ENCODE results near the gene MKNK1.
"Not testable (repeated sequence)": the region's sequence is repeated elsewhere in the genome, so short reads cannot be mapped to it uniquely, and the experiment has no call there.

The MKNK1 gene

DNA sequence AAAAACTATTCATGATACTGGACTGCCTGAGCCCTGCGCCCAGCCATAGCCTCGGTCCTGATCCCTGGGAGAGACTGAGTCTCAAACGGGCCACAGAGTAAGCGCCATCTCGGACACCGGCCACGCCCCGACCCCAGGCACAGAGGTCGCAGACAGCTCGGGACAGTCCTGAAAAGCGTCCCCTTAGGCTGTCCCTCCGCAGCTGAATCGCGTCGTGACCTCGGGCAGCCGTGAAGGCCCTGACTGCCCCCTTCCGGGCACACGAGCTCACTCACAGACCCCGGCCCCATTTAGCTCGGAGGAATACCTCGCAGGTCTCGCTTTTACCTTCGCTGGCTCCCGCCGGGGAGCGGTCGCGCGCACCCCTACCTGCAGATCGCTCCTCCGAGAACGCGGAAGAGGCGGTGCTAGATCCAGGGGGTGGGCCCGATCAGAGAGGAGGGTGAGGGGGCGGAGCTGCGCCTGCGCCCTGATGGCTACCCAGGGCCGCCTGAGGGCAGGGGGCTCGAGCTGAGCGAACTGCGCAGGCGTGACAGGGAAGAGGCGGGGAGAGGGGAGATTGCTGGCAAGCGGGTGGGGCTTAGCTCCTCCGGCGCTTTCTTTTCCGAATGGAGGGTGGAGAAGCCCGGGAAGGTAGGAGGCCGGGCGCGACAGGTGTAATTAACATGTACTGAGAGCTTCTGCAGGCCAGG is at the start of gene MKNK1:
Gene MKNK1, minus strand, starts transcription at position 411 of the 692 bp plus-strand sequence. CDS start 20,941 bp downstream, outside the sequence.
- H3K4me3 ChIP-seq (replicated peaks; ENCODE audit: low read depth, low read length), result peak within 1 kb of the TSS; percentile 72
- DNase-seq (ENCODE audit: extremely low read depth, low read depth), result peak; percentile 74
- TF ChIP-seq, protein P1, sequence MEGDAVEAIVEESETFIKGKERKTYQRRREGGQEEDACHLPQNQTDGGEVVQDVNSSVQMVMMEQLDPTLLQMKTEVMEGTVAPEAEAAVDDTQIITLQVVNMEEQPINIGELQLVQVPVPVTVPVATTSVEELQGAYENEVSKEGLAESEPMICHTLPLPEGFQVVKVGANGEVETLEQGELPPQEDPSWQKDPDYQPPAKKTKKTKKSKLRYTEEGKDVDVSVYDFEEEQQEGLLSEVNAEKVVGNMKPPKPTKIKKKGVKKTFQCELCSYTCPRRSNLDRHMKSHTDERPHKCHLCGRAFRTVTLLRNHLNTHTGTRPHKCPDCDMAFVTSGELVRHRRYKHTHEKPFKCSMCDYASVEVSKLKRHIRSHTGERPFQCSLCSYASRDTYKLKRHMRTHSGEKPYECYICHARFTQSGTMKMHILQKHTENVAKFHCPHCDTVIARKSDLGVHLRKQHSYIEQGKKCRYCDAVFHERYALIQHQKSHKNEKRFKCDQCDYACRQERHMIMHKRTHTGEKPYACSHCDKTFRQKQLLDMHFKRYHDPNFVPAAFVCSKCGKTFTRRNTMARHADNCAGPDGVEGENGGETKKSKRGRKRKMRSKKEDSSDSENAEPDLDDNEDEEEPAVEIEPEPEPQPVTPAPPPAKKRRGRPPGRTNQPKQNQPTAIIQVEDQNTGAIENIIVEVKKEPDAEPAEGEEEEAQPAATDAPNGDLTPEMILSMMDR (IDR thresholded peaks at IDR 0.05; ENCODE audit: low read depth, low read length, missing control alignments), result peak; percentile 20

DNA sequence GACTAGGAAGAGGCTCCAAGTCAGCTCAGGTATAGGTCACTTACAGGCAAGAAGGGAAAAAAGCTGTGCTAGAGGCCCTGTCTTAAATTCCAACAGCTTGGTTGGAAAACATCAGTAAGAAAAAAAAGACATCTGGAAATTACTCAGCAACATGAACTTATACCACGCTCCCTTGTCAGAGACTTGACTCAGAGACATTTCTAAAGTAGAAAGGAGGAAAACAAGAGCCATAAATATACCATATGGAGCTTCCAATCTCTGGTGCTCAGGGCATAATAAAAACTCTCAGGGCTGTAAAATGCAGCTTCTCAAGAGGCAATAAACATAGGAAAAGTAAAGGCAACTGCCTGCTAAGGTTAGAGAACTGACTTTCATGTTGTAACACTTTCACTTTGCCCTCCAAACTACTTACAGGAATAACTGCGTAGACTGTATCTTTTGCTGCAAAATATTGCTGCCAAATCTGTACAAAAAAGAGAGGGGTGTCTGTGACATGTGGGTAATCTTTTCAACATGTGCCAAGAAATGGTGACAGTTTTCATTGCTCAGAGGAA is 49.4 kb upstream of the MKNK1 start:
- TF ChIP-seq, protein P1 (IDR thresholded peaks at IDR 0.05; ENCODE audit: low read depth, low read length, missing control alignments), result no peak
- DNase-seq (ENCODE audit: extremely low read depth, low read depth), result peak; percentile 47
- H3K4me3 ChIP-seq (replicated peaks; ENCODE audit: low read depth, low read length), result no peak overlapping the region

DNA sequence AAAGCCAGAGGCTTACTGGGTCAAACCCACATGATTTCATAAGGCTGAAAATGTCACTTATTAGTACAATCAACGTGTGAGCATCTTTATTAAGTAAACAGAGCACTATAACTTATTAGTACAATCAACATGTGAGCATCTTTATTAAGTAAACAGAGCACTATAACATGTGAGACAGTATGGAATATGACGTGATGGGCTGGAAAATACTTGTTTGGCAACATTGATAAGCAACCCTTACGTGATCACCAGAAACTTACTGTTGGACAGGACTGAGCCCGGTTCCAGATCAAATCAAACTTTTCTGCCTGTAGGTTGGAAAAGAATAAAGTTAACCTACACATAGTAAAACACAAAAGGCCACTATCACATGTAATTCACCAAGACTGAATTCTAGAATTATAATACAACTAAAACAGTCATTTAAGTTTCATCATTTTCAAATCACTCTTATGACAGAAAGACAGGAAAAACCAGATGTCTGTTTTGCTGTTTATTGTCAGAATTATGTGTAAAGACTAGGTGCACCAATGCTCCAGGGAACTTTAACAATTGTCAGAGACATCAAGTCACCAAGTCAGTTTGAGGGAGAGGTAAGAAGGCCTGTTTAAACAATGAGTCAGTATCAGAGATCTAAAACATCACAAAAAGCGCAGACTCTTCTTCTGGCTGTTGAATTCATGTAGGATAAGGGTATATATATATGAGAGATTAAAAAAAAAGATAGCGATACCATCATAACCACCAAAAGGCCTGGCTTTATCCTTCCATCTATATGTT is 48.4 kb upstream of the MKNK1 start:
- TF ChIP-seq, protein P1 (IDR thresholded peaks at IDR 0.05; ENCODE audit: low read depth, low read length, missing control alignments), result no peak
- no peak for DNase-seq (ENCODE audit: extremely low read depth, low read depth)

DNA sequence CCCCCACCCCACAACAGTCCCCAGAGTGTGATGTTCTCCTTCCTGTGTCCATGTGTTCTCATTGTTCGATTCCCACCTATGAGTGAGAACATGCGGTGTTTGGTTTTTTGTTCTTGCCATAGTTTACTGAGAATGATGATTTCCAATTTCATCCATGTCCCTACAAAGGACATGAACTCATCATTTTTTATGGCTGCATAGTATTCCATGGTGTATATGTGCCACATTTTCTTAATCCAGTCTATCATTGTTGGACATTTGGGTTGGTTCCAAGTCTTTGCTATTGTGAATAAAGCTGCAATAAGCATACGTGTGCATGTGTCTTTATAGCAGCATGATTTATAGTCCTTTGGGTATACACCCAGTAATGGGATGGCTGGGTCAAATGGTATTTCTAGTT is 47.1 kb upstream of the MKNK1 start:
- DNase-seq (ENCODE audit: extremely low read depth, low read depth); H3K4me3 ChIP-seq (replicated peaks; ENCODE audit: low read depth, low read length): not testable (repeated sequence)

More for the DNA sequence above, 48.4 kb upstream of the MKNK1 start:
- H3K4me3 ChIP-seq (replicated peaks; ENCODE audit: low read depth, low read length), result no peak overlapping the region

DNA sequence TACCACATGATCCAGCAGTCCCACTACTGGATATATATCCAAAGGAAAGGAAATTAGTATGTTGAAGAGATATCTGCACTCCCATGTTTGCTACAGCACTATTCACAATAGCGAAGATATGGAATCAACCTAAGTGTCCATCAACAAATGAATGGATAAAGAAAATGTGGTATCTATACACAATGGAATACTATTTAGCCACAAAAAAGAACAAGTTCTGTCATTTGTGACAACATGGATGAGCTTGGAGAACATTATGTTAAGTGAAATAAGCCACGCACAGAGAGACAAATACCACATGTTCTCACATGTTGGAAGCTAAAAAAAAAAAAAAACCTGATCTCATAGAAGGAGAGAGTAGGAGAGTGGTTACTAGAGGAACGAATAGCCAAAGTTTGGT is 46.4 kb upstream of the MKNK1 start:
- H3K4me3 ChIP-seq (replicated peaks; ENCODE audit: low read depth, low read length), result no peak overlapping the region
- no peak for DNase-seq (ENCODE audit: extremely low read depth, low read depth)
- TF ChIP-seq, protein P1 (IDR thresholded peaks at IDR 0.05; ENCODE audit: low read depth, low read length, missing control alignments), result no peak

DNA sequence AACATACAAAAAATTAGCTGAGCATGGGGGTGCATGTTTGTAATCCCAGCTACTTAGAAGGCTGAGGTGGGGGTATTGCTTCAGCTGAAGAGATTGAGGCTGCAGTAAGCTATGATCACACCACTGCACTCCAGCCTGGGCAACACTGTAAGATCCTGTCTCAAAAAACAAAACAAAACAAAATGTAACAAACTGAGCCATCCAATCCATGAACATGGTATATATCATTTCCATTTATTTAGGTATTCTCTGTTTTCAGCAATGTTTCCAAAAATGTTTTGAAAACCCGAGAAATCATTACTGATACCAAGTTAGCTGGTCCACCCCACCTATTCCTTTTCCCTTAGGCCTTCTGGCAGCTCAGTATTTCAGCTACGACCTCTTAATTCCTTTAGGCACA is 45.7 kb upstream of the MKNK1 start:
- TF ChIP-seq, protein P1 (IDR thresholded peaks at IDR 0.05; ENCODE audit: low read depth, low read length, missing control alignments), result no peak
- DNase-seq (ENCODE audit: extremely low read depth, low read depth), result no peak
- H3K4me3 ChIP-seq (replicated peaks; ENCODE audit: low read depth, low read length), result no peak overlapping the region

DNA sequence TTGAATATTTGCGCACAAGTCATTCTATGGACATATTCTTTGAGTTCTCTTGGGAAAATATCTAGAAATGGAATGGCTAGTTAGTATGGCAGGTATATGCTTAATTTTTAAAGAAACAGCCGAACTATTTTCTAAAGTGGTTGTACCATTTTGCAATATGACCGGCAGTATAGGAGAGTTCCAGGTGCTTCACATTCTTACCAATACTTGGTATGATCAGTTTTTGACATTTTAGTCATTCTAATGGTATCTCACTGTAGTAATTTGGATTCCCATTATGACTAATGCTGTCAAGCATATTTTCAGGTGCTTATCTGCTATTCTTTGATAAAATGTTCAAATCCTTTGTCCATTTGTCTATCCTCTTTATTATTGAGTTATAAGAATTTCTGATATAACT is 43.5 kb upstream of the MKNK1 start:
- no peak for DNase-seq (ENCODE audit: extremely low read depth, low read depth)
- H3K4me3 ChIP-seq (replicated peaks; ENCODE audit: low read depth, low read length), result no peak overlapping the region
- TF ChIP-seq, protein P1 (IDR thresholded peaks at IDR 0.05; ENCODE audit: low read depth, low read length, missing control alignments), result no peak

All from HFF-Myc (cell line).